HCT116 (cell line): ENCODE results near the gene BDH2. TPM values are rescaled to one million over a fixed set of nuclear protein-coding genes. Genes with fewer than 3 reads are reported as not detected.

Experiments
- ATAC-seq: fragments of 200-7000 bp; cut with Tn5 transposase; 2 replicates; pipeline ENCODE4 v1.9.1; 2020; ENCODE audit warnings: mild to moderate bottlenecking, moderate library complexity
- BruUV-seq: library from RNA; stranded (reverse); fragments of 400-500 nt; replicated peaks from 2 replicates; lab custom pipeline; 2021; lab: Mats Ljungman, UMichigan
- CTCF ChIA-PET: fragments of 300-600 bp; sonication (Branson Sonifier 250); formaldehyde crosslinking; loops from one replicate; lab custom pipeline; 2021; ENCODE audit warnings: antibody characterized with exemption; lab: Charles Lee
- POLR2A ChIA-PET: fragments of 300-600, 350-600 bp; sonication (Branson Sonifier 250); formaldehyde crosslinking; loops from one replicate; lab custom pipeline; 2021; ENCODE audit warnings: antibody characterized with exemption; lab: Charles Lee
- RAD21 ChIA-PET, 2 experiments: fragments of 300-600 bp; sonication (Branson Sonifier 250); formaldehyde crosslinking; loops; one replicate each; lab custom pipeline; 2023; ENCODE audit warnings: low total read pairs in 2 of 2; ENCODE audit not compliant: uncharacterized antibody in 2 of 2, unreplicated experiment in 2 of 2, low non-redundant PET in 1 of 2; lab: Charles Lee
- DNase-seq: peaks from one replicate; pipeline ENCODE4 v3.0.0-alpha.2; 2010; ENCODE audit warnings: low read depth, low spot score
- H2AFZ ChIP-seq: fragments of 200-600 bp; shearing (Covaris generic), sonication (generic); 2 replicates; pipeline ENCODE4 v1.6.1; 2017; ENCODE audit warnings: low read depth, mixed run types, mixed read lengths, antibody characterized with exemption, low read length; ENCODE audit not compliant: poor library complexity, severe bottlenecking
- H3K27ac ChIP-seq: 2 replicates; pipeline ENCODE4 v1.5.1; 2012; ENCODE audit warnings: low read depth, low read length
- H3K27me3 ChIP-seq: fragments of 200-600 bp; sonication (generic); 2 replicates; pipeline ENCODE4 v1.6.1; 2016; ENCODE audit warnings: mixed run types, low read length, mixed read lengths; ENCODE audit not compliant: insufficient read depth
- H3K36me3 ChIP-seq, 2 experiments: fragments of 200-500 bp in 1 of 2; fragments of 200-600 bp in 1 of 2; sonication (Bioruptor generic) in 1 of 2; sonication (generic) in 1 of 2; 2 replicates each; pipeline versions ENCODE4 v1.5.1 to v1.6.1; 2014 to 2016; ENCODE audit warnings: low read length in 2 of 2, inconsistent platforms in 1 of 2, mixed read lengths in 1 of 2, mixed run types in 1 of 2; ENCODE audit not compliant: insufficient read depth in 2 of 2, control insufficient read depth in 1 of 2
- H3K4me1 ChIP-seq, 2 experiments: fragments of 200-600 bp in 1 of 2; sonication (generic) in 1 of 2; 2 replicates each; pipeline versions ENCODE4 v1.5.1 to v1.6.1; 2012 to 2017; ENCODE audit warnings: low read length in 2 of 2, inconsistent platforms in 1 of 2, mild to moderate bottlenecking in 1 of 2, mixed read lengths in 1 of 2, mixed run types in 1 of 2, moderate library complexity in 1 of 2; ENCODE audit not compliant: insufficient read depth in 2 of 2, control insufficient read depth in 1 of 2
- H3K4me2 ChIP-seq: fragments of 200-600 bp; sonication (generic); 2 replicates; pipeline ENCODE4 v1.6.1; 2017; ENCODE audit warnings: mixed run types, low read length, mixed read lengths
- H3K4me3 ChIP-seq, 2 experiments: fragments of 200-600 bp in 1 of 2; sonication (generic) in 1 of 2; replicated peaks in 1 of 2; 2 replicates each; pipeline ENCODE4 v1.5.1; 2011 to 2016; ENCODE audit warnings: low read length in 2 of 2, control low read depth in 1 of 2, low read depth in 1 of 2, mild to moderate bottlenecking in 1 of 2, mixed read lengths in 1 of 2, mixed run types in 1 of 2
- H3K79me2 ChIP-seq: fragments of 200-600 bp; sonication (generic); 2 replicates; pipeline ENCODE4 v1.6.1; 2017; ENCODE audit warnings: mild to moderate bottlenecking, mixed run types, low read length, moderate library complexity, mixed read lengths; ENCODE audit not compliant: insufficient read depth
- H3K9ac ChIP-seq: fragments of 200-600 bp; sonication (generic); 2 replicates; pipeline ENCODE4 v1.6.1; 2016; ENCODE audit warnings: low read length, mixed read lengths
- H3K9me2 ChIP-seq: fragments of 200-600 bp; sonication (generic), shearing (Covaris generic); 2 replicates; pipeline ENCODE4 v1.6.1; 2017; ENCODE audit warnings: mixed run types, mild to moderate bottlenecking, moderate library complexity; ENCODE audit not compliant: insufficient read depth
- H3K9me3 ChIP-seq, 2 experiments: fragments of 200-500 bp in 1 of 2; fragments of 200-600 bp in 1 of 2; sonication (Bioruptor generic) in 1 of 2; sonication (generic) in 1 of 2; 2 replicates each; pipeline ENCODE4 v1.6.1; 2014 to 2017; ENCODE audit warnings: low read length in 2 of 2, mixed read lengths in 2 of 2, inconsistent platforms in 1 of 2, low read depth in 1 of 2, mild to moderate bottlenecking in 1 of 2, mixed run types in 1 of 2, moderate library complexity in 1 of 2; ENCODE audit not compliant: control insufficient read depth in 1 of 2, insufficient read depth in 1 of 2
- H4K20me1 ChIP-seq: fragments of 200-600 bp; sonication (generic), shearing (Covaris generic); 2 replicates; pipeline ENCODE4 v1.6.1; 2017; ENCODE audit warnings: mixed run types, mild to moderate bottlenecking, moderate library complexity; ENCODE audit not compliant: insufficient read depth
- CBX3 ChIP-seq: IDR thresholded peaks from 2 replicates; pipeline ENCODE4 v1.6.1; 2012; ENCODE audit warnings: low read depth
- ELF1 ChIP-seq: IDR thresholded peaks from 2 replicates; pipeline ENCODE4 v1.6.1; 2012; ENCODE audit warnings: low read depth, borderline replicate concordance
- JUND ChIP-seq: IDR thresholded peaks from 2 replicates; pipeline ENCODE4 v1.6.1; 2012
- RAD21 ChIP-seq: IDR thresholded peaks from 2 replicates; pipeline ENCODE4 v1.6.1; 2012; ENCODE audit warnings: low read depth, mild to moderate bottlenecking
- SIN3A ChIP-seq: IDR thresholded peaks from 2 replicates; pipeline ENCODE4 v1.6.1; 2012; ENCODE audit warnings: low read depth
- YY1 ChIP-seq: IDR thresholded peaks from 2 replicates; pipeline ENCODE4 v1.6.1; 2011; ENCODE audit warnings: low read length, low read depth, moderate library complexity, mild to moderate bottlenecking; ENCODE audit not compliant: insufficient replicate concordance; ENCODE audit errors: extremely low read depth
- ZNF274 ChIP-seq: fragments of 200-500 bp; sonication (Bioruptor generic); IDR thresholded peaks from 2 replicates; pipeline ENCODE4 v1.6.1; 2014; ENCODE audit warnings: mild to moderate bottlenecking, low read depth, low read length, inconsistent platforms
- intact Hi-C: fragments of 100-400 bp; cut with micrococcal nuclease; formaldehyde crosslinking; loops from 2 replicates; pipeline ENCODE4 v1.10.0; 2022
- total RNA-seq: library from RNA; stranded (reverse); gene quantifications from one replicate; pipeline ENCODE4 v1.2.1, GENCODE V29; 2021; ENCODE audit not compliant: unreplicated experiment
- TF ChIP-seq, protein P1 (sequence below), 3 experiments: fragments of 200-600 bp in 1 of 3; sonication (generic) in 1 of 3; IDR thresholded peaks in 2 of 3; conservative IDR thresholded peaks in 1 of 3; 2 replicates each; pipeline ENCODE4 v1.5.1; 2012 to 2017; ENCODE audit warnings: low read depth in 2 of 3, low read length in 2 of 3, antibody characterized with exemption in 1 of 3, borderline replicate concordance in 1 of 3, control low read depth in 1 of 3, mild to moderate bottlenecking in 1 of 3, mixed read lengths in 1 of 3, mixed run types in 1 of 3, moderate library complexity in 1 of 3; ENCODE audit not compliant: insufficient read depth in 1 of 3
- TF ChIP-seq, protein P2 (sequence below): IDR thresholded peaks from 2 replicates; pipeline ENCODE4 v1.6.1; 2012
- TF ChIP-seq, protein P3 (sequence below): IDR thresholded peaks from 2 replicates; pipeline ENCODE4 v1.6.1; 2012; ENCODE audit warnings: low read depth

BDH2 gene
- total RNA-seq, 1 experiment from 2014 or later: 5.0 TPM

DNA sequence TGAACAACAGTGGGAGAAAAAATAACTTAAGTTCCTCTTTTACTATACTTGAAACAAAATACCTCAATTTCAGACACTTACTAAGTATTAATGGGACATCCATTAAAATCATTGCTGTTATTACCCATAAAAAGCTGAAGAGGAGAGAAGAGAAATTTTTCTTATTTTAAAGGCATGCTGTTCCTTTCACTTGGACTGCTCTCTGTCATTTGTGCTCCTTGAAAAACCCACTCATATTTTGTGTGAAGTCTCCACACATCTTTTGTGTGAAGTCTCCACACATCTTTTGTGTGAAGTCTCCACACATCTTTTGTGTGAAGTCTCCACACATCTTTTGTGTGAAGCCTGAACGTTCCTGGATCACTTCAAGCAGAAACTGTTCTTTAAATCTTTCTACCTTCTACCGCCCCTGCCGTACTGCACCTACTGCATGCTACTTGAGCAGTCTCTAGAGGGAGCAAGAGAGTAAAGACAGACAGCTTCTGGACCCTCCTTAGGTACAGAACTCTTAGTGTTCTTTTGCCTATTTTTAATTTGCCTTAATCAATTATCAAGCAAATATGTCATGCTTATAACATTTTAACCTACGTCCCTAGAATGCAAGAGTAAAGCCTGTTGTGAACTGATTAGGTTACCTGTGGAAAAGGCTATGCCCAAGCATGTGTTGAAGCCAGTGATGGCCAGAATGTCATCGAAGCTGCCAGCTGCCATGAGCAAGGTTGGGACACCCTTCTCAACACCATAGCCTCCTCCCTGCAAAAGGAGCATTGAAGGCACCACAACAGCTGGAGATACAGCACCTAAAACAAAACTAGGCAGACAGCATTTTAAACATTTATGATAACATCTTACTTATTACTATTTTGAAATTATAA, 53.0 kb downstream of the BDH2 start:
- CTCF ChIA-PET: interaction anchor here (0.7 to 1.3 kb wide), 3 partner anchors 10 to 54 kb away, joined by 3 to 4 read pairs (median 4); no protein-coding TSS in a partner anchor
- H3K9me2 ChIP-seq: no peaks in the 10 kb centered on the region
- POLR2A ChIA-PET: no interaction called here
- TF ChIP-seq, protein P1, sequence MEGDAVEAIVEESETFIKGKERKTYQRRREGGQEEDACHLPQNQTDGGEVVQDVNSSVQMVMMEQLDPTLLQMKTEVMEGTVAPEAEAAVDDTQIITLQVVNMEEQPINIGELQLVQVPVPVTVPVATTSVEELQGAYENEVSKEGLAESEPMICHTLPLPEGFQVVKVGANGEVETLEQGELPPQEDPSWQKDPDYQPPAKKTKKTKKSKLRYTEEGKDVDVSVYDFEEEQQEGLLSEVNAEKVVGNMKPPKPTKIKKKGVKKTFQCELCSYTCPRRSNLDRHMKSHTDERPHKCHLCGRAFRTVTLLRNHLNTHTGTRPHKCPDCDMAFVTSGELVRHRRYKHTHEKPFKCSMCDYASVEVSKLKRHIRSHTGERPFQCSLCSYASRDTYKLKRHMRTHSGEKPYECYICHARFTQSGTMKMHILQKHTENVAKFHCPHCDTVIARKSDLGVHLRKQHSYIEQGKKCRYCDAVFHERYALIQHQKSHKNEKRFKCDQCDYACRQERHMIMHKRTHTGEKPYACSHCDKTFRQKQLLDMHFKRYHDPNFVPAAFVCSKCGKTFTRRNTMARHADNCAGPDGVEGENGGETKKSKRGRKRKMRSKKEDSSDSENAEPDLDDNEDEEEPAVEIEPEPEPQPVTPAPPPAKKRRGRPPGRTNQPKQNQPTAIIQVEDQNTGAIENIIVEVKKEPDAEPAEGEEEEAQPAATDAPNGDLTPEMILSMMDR (IDR thresholded peaks at IDR 0.05 in 2 of 3, conservative IDR thresholded peaks at IDR 0.05 in 1 of 3; ENCODE audit: borderline replicate concordance in 1 of 3, insufficient read depth in 1 of 3, low read depth in 2 of 3, low read length in 2 of 3): peak; percentile 39 to 87 (median 74); a peak in 5 of 6 replicates
- peak; percentile 51 for TF ChIP-seq RAD21
- TF ChIP-seq, protein P2, sequence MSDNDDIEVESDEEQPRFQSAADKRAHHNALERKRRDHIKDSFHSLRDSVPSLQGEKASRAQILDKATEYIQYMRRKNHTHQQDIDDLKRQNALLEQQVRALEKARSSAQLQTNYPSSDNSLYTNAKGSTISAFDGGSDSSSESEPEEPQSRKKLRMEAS: no peak
- TF ChIP-seq, all 23 proteins: peak for 2
- BruUV-seq: no TSS peak
- RAD21 ChIA-PET: no interaction called here
- no peak overlapping the region for H3K4me2 ChIP-seq
- intact Hi-C loops: loop anchor here (2.0 kb wide), 1 partner anchor 44 kb away; no protein-coding TSS in a partner anchor
- no peaks in the 10 kb centered on the region for H3K79me2 ChIP-seq
- no peak overlapping the region for H3K27ac ChIP-seq
- no peaks in the 10 kb centered on the region for H3K9me3 ChIP-seq
- DNase-seq (peak; percentile 19), ATAC-seq (peak; percentile 99)
- no peaks in the 10 kb centered on the region for H3K4me1 ChIP-seq
- no peak overlapping the region for H2AFZ ChIP-seq
- no peaks in the 10 kb centered on the region for H3K27me3 ChIP-seq
- H3K4me3 ChIP-seq: no peak overlapping the region
- no peaks in the 10 kb centered on the region for H4K20me1 ChIP-seq
- no peak overlapping the region for H3K9ac ChIP-seq
- H3K36me3 ChIP-seq: no peaks in the 10 kb centered on the region

DNA sequence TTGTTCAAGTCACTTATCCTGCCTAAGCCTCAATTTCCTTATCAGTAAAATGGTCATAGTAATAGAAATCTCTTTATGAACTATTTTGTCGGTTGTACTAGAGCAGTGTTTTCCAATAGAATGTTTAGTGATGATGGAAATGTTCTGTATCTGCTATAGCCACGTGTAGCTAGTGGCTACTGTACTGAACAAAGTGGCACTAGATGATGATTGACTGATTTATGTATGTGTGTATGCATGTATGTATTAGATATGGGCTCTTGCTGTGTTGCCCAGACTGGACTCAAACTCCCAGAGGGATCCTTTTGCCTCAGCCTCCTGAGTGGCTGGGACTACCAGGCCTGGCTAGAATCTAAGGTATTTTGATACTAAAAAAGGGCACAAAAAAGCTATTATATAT, 55.5 kb downstream of the BDH2 start:
- ATAC-seq (no peak), DNase-seq (no peak)
- CTCF ChIA-PET: interaction anchor here (0.9 kb wide), 1 partner anchor 423 kb away, joined by 3 read pairs; no protein-coding TSS in a partner anchor
- Histone ChIP-seq H3K36me3 (no peaks in the 10 kb centered on the region), H3K27ac (no peak overlapping the region), H3K9me2 (no peaks in the 10 kb centered on the region; the same call in 1 of the 2 replicates), H4K20me1 (no peaks in the 10 kb centered on the region), H3K4me2 (no peak overlapping the region), H3K9me3 (no peaks in the 10 kb centered on the region), H3K4me1 (no peaks in the 10 kb centered on the region), H3K27me3 (no peaks in the 10 kb centered on the region), H3K79me2 (no peaks in the 10 kb centered on the region), H3K4me3 (no peak overlapping the region), H3K9ac (no peak overlapping the region), H2AFZ (no peak overlapping the region)
- RAD21 ChIA-PET: no interaction called here
- POLR2A ChIA-PET: no interaction called here
- BruUV-seq: no TSS peak
- intact Hi-C loops: no loop called here
- TF ChIP-seq, protein P3, sequence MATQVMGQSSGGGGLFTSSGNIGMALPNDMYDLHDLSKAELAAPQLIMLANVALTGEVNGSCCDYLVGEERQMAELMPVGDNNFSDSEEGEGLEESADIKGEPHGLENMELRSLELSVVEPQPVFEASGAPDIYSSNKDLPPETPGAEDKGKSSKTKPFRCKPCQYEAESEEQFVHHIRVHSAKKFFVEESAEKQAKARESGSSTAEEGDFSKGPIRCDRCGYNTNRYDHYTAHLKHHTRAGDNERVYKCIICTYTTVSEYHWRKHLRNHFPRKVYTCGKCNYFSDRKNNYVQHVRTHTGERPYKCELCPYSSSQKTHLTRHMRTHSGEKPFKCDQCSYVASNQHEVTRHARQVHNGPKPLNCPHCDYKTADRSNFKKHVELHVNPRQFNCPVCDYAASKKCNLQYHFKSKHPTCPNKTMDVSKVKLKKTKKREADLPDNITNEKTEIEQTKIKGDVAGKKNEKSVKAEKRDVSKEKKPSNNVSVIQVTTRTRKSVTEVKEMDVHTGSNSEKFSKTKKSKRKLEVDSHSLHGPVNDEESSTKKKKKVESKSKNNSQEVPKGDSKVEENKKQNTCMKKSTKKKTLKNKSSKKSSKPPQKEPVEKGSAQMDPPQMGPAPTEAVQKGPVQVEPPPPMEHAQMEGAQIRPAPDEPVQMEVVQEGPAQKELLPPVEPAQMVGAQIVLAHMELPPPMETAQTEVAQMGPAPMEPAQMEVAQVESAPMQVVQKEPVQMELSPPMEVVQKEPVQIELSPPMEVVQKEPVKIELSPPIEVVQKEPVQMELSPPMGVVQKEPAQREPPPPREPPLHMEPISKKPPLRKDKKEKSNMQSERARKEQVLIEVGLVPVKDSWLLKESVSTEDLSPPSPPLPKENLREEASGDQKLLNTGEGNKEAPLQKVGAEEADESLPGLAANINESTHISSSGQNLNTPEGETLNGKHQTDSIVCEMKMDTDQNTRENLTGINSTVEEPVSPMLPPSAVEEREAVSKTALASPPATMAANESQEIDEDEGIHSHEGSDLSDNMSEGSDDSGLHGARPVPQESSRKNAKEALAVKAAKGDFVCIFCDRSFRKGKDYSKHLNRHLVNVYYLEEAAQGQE: no peak
- TF ChIP-seq ZNF274 (no peak), ELF1 (no peak), YY1 (no peak), JUND (no peak), SIN3A (no peak), RAD21 (no peak), CBX3 (no peak)
